HEK293T (cell line): ENCODE measurements around the gene GINS2.

Experiments used
- CTCF ChIA-PET: fragments of 350-600 bp; formaldehyde crosslinking; extraction: SDS; loops from one replicate; lab custom pipeline; 2021; ENCODE audit warnings: antibody characterized with exemption, inconsistent platforms; lab: Yijun Ruan, JAX
- POLR2A ChIA-PET: fragments of 350-600 bp; formaldehyde crosslinking; extraction: SDS; loops from one replicate; lab custom pipeline; 2020; ENCODE audit warnings: antibody characterized with exemption, inconsistent platforms; lab: Yijun Ruan, JAX
- DNase-seq: peaks from one replicate; pipeline ENCODE4 v3.0.0; 2012; ENCODE audit warnings: mixed read lengths; ENCODE audit errors: extremely low spot score
- ARNT ChIP-seq: fragments of 450-650 bp; IDR thresholded peaks from 2 replicates; pipeline ENCODE4 v1.6.1; 2017; ENCODE audit warnings: mild to moderate bottlenecking
- BHLHE40 ChIP-seq: fragments of 450-650 bp; IDR thresholded peaks from 2 replicates; pipeline ENCODE4 v1.6.1; 2016; ENCODE audit warnings: mild to moderate bottlenecking, moderate library complexity, borderline replicate concordance
- CTBP1 ChIP-seq: fragments of 450-650 bp; IDR thresholded peaks from 2 replicates; pipeline ENCODE4 v1.6.1; 2016; ENCODE audit warnings: borderline replicate concordance
- ELF4 ChIP-seq: fragments of 450-650 bp; IDR thresholded peaks from 2 replicates; pipeline ENCODE4 v1.6.1; 2017; ENCODE audit warnings: antibody characterized with exemption
- FOXA1 ChIP-seq: fragments of 450-650 bp; IDR thresholded peaks from 2 replicates; pipeline ENCODE4 v1.6.1; 2016; ENCODE audit warnings: mild to moderate bottlenecking
- FOXK2 ChIP-seq: fragments of 450-650 bp; IDR thresholded peaks from 2 replicates; pipeline ENCODE4 v1.6.1; 2016; ENCODE audit warnings: mild to moderate bottlenecking
- FOXM1 ChIP-seq: fragments of 450-650 bp; IDR thresholded peaks from 2 replicates; pipeline ENCODE4 v1.6.1; 2017; ENCODE audit warnings: mild to moderate bottlenecking, borderline replicate concordance
- HDGF ChIP-seq: fragments of 450-650 bp; IDR thresholded peaks from 2 replicates; pipeline ENCODE4 v1.6.1; 2017; ENCODE audit warnings: antibody characterized with exemption, borderline replicate concordance
- L3MBTL2 ChIP-seq: fragments of 450-650 bp; conservative IDR thresholded peaks from 2 replicates; pipeline ENCODE4 v1.6.1; 2016; ENCODE audit warnings: mild to moderate bottlenecking
- LEF1 ChIP-seq: fragments of 450-650 bp; IDR thresholded peaks from 2 replicates; pipeline ENCODE4 v1.6.1; 2017; ENCODE audit warnings: mild to moderate bottlenecking, borderline replicate concordance
- NFRKB ChIP-seq: fragments of 450-650 bp; IDR thresholded peaks from 2 replicates; pipeline ENCODE4 v1.6.1; 2016; ENCODE audit warnings: mild to moderate bottlenecking, moderate library complexity
- PKNOX1 ChIP-seq: fragments of 450-650 bp; IDR thresholded peaks from 2 replicates; pipeline ENCODE4 v1.6.1; 2016
- SP1 ChIP-seq: fragments of 450-650 bp; IDR thresholded peaks from 2 replicates; pipeline ENCODE4 v1.6.1; 2017
- SUZ12 ChIP-seq: fragments of 450-650 bp; IDR thresholded peaks from 2 replicates; pipeline ENCODE4 v1.6.1; 2016; ENCODE audit warnings: mild to moderate bottlenecking
- TARDBP ChIP-seq: fragments of 450-650 bp; IDR thresholded peaks from 2 replicates; pipeline ENCODE4 v1.6.1; 2016
- ZNF384 ChIP-seq: fragments of 450-650 bp; IDR thresholded peaks from 2 replicates; pipeline ENCODE4 v1.6.1; 2016

Gene GINS2

DNA sequence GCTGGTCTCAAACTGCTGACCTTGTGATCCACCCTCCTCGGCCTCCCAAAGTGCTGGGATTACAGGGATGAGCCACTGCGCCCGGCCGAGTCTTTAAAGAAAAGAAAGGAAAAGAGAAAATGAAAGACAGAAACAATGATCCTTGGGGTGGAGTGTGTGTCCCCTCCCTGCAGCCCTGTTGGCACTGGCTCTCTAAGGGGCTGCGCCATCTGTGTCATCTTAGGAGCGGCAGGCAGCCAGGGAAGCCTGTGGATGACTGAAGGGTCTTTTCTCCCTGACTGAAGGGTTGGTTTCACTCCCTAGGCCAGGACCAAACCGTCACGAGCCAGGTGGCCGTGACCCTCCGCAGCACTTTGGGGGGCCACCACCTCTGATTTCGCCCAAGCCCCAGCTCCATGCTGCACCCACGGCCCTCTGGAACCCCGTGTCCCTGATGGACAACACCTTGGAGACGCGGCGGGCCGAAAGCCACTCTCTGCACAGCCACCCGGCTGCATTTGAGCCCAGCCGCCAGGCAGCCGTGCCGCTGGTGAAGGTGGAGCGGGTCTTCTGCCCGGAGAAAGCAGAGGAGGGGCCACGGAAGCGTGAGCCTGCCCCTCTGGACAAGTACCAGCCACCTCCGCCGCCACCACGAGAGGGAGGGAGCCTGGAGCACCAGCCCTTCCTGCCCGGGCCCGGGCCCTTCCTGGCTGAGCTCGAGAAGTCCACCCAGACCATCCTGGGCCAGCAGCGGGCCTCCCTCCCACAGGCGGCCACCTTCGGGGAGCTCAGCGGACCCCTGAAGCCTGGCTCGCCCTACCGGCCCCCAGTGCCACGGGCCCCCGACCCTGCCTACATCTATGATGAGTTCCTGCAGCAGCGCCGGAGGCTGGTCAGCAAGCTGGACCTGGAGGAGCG is 27.7 kb downstream of the GINS2 start:
- CTCF ChIA-PET: no interaction called here
- TF ChIP-seq FOXM1: no peak
- TF ChIP-seq ARNT: no peak
- no peak for DNase-seq
- POLR2A ChIA-PET: no interaction called here

DNA sequence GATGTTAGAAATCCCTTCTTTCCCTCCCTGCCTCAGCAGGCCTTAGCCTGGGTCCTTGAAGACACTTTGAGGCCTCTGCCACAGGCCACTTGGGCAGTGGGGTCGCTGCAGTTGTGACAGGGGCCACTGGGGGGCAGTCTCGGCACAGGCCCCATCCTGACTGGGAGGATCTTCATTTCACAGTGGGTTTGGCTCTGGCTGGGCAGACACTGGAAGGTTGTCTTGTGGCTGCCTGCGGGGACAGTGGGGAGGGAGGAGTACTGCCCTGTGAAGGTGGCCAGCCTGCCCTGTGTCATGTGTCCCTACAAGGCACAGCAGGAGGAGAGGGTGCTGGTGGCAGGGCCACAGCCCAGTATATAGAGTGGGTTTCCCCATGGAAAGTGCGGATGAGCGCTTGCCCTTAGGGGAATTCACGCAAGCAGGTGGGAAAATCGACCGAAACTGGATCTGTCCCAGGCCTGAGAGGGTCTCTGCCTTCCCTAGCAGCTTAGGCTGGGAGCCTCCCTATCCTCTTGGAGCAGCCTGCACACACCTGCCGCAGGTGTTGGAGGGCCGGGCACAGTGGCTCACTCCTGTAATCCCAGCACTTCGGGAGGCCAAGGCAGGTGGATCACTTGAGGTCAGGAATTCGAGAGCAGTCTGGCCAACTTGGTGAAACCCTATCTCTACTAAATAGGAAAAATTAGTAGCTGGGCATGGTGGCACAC is 28.8 kb downstream of the GINS2 start:
- CTCF ChIA-PET: interaction anchor here (0.6 to 1.0 kb wide), 3 partner anchors 8 to 106 kb away, joined by 3 to 4 read pairs (median 4); no protein-coding TSS in a partner anchor

GRCh38 chr16:85659336-85659735 is 29.4 kb downstream of the GINS2 start:
- ChIA-PET POLR2A (no interaction called here), CTCF (interaction anchor here (0.6 to 1.0 kb wide), 3 partner anchors 9 to 107 kb away, joined by 3 to 4 read pairs (median 4); no protein-coding TSS in a partner anchor)
- DNase-seq: no peak
- no peak for TF ChIP-seq FOXK2
- no peak for TF ChIP-seq FOXM1
- TF ChIP-seq PKNOX1: no peak
- TF ChIP-seq CTBP1: no peak
- no peak for TF ChIP-seq HDGF
- no peak for TF ChIP-seq ELF4
- no peak for TF ChIP-seq BHLHE40
- no peak for TF ChIP-seq SUZ12

More for the DNA sequence above, 28.8 kb downstream of the GINS2 start:
- no peak for TF ChIP-seq FOXM1
- no peak for TF ChIP-seq ELF4
- TF ChIP-seq LEF1: no peak
- no peak for TF ChIP-seq NFRKB
- TF ChIP-seq HDGF: no peak
- TF ChIP-seq CTBP1: no peak
- no peak for TF ChIP-seq PKNOX1
- TF ChIP-seq BHLHE40: no peak
- TF ChIP-seq FOXK2: no peak
- no peak for TF ChIP-seq ZNF384
- TF ChIP-seq FOXA1: no peak
- TF ChIP-seq ARNT: no peak
- no peak for TF ChIP-seq TARDBP
- TF ChIP-seq L3MBTL2: no peak
- DNase-seq: peak; percentile 82
- POLR2A ChIA-PET: no interaction called here

GRCh38 chr16:85658504-85659326 is 30.0 kb downstream of the GINS2 start:
- no peak for TF ChIP-seq TARDBP
- TF ChIP-seq ZNF384: no peak
- TF ChIP-seq SP1: no peak
- TF ChIP-seq L3MBTL2: no peak
- TF ChIP-seq ARNT: no peak
- no peak for TF ChIP-seq FOXA1
- TF ChIP-seq PKNOX1: no peak
- CTCF ChIA-PET: interaction anchor here (0.6 to 1.0 kb wide), 2 partner anchors 9 to 107 kb away, joined by 3 to 4 read pairs; no protein-coding TSS in a partner anchor
- POLR2A ChIA-PET: no interaction called here

GRCh38 chr16:85657996-85658395 is 30.8 kb downstream of the GINS2 start:
- CTCF ChIA-PET: no interaction called here
- no peak for DNase-seq
- no peak for TF ChIP-seq L3MBTL2
- POLR2A ChIA-PET: no interaction called here

More at GRCh38 chr16:85658504-85659326, 30.0 kb downstream of the GINS2 start:
- DNase-seq: no peak

- DNase-seq: no peak
- ChIA-PET POLR2A (no interaction called here), CTCF (no interaction called here)
- TF ChIP-seq ARNT (no peak), HDGF (no peak), NFRKB (no peak), ZNF384 (no peak), TARDBP (no peak), ELF4 (no peak), SP1 (no peak), L3MBTL2 (no peak), SUZ12 (no peak), LEF1 (no peak), PKNOX1 (no peak), FOXA1 (no peak), BHLHE40 (no peak), FOXK2 (no peak), CTBP1 (no peak), FOXM1 (no peak)
Observed at GRCh38 chr16:85657267-85657650, 31.5 kb downstream of the GINS2 start.
